Gastroesophageal sphincter (tissue), 3 donors: ENCODE results near the gene VEGFB.
A peak's percentile ranks its signal among the peaks of the same experiment; 100 is the strongest.

Experiments used
- EP300 ChIP-seq: sonication (generic); formaldehyde crosslinking; IDR thresholded peaks from one replicate; pipeline ENCODE4 v1.6.1; 2017; ENCODE audit warnings: antibody characterized with exemption, mild to moderate bottlenecking
- POLR2A ChIP-seq, 2 donors: fragments of 450-650 bp; IDR thresholded peaks; one replicate each; pipeline ENCODE4 v1.6.1; 2017; ENCODE audit warnings: antibody characterized with exemption in 2 of 2, mild to moderate bottlenecking in 2 of 2, moderate library complexity in 1 of 2
- POLR2AphosphoS5 ChIP-seq: sonication (generic); formaldehyde crosslinking; IDR thresholded peaks from one replicate; pipeline ENCODE4 v1.6.1; 2017; ENCODE audit warnings: antibody characterized with exemption
- TF ChIP-seq, protein P1 (sequence below), 4 experiments: fragments of 200-600 bp in 2 of 4; fragments of 450-650 bp in 2 of 4; sonication (generic) in 1 of 4; IDR thresholded peaks; one replicate each; pipeline ENCODE4 v1.5.1; 2017 to 2019; ENCODE audit warnings: antibody characterized with exemption in 4 of 4, mild to moderate bottlenecking in 2 of 4, moderate library complexity in 2 of 4

DNA sequence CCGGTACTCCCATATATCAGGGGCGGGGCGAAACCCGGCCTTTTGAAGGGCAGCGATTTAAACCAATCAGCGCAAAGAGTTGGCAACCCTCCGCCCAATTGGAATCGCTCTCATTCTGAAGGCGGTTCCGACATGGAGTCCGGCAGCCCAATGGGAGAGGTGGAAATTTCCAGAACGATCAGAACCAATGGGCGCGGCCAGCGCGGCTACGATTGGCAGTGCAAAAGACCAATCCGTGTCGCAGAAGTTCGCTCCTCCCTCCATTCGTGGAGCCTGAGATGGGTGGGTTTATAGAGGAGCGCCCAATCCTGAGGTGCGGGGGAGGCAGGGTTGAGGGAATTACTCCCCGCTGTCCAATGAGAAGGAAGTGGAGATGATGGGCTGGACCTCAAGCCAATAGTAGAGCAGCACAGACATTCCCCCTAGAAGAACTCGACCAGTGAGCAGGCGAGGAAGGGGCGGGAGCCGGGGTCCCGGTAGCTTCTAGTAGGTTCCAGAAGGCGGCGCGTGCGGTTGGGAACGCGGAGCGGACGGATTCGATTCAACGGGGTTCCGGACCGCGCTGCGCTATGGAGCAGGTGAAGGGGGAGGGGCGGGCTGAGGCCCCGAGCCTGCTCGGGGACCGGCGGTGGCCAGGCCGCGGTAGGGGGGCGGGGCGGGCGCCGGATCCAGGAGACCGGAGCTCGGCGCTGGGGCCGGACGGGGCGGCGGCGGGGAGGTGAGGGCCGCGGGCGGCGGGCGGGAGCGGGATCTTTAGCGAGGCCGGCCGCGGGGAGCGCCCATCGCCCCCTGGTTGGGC, 48.5 kb upstream of the VEGFB start, which contains the start of gene STIP1:
- TF ChIP-seq, protein P1, sequence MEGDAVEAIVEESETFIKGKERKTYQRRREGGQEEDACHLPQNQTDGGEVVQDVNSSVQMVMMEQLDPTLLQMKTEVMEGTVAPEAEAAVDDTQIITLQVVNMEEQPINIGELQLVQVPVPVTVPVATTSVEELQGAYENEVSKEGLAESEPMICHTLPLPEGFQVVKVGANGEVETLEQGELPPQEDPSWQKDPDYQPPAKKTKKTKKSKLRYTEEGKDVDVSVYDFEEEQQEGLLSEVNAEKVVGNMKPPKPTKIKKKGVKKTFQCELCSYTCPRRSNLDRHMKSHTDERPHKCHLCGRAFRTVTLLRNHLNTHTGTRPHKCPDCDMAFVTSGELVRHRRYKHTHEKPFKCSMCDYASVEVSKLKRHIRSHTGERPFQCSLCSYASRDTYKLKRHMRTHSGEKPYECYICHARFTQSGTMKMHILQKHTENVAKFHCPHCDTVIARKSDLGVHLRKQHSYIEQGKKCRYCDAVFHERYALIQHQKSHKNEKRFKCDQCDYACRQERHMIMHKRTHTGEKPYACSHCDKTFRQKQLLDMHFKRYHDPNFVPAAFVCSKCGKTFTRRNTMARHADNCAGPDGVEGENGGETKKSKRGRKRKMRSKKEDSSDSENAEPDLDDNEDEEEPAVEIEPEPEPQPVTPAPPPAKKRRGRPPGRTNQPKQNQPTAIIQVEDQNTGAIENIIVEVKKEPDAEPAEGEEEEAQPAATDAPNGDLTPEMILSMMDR (IDR thresholded peaks at IDR 0.05): peak in 2 of 4 experiments; percentile 62 to 63
- TF ChIP-seq POLR2A (IDR thresholded peaks at IDR 0.05) (peak in 1 of 2 donors; percentile 26), POLR2AphosphoS5 (peak; percentile 85), EP300 (no peak)
